HG03095 (cell line): Measurements from ENCODE around the gene CHCHD2.
"Not testable (repeated sequence)": the region's sequence is repeated elsewhere in the genome, so short reads cannot be mapped to it uniquely, and the experiment has no call there.

ENCODE experiments used
- ATAC-seq: cut with Tn5 transposase; IDR thresholded peaks from one replicate; pipeline ENCODE4 v1.9.1; 2021; ENCODE audit warnings: moderate library complexity; ENCODE audit not compliant: unreplicated experiment

The CHCHD2 gene

GRCh38 chr7:56106108-56107073, at the start of gene CHCHD2:
TSS of gene CHCHD2 (minus strand) at chr7:56106476. CDS start at chr7:56106413, 63 bp downstream.
- ATAC-seq = peak; percentile 99

- ATAC-seq = not testable (repeated sequence)
Measured at GRCh38 chr7:56131062-56131461, 24.8 kb upstream of the CHCHD2 start.

GRCh38 chr7:56127241-56127975, 21.1 kb upstream of the CHCHD2 start:
- no peak for ATAC-seq

- ATAC-seq = no peak
Measured at GRCh38 chr7:56125831-56126230, 19.6 kb upstream of the CHCHD2 start.

GRCh38 chr7:56124981-56125380, 18.7 kb upstream of the CHCHD2 start:
- ATAC-seq = no peak

GRCh38 chr7:56121440-56121839, 15.2 kb upstream of the CHCHD2 start:
- ATAC-seq = no peak

GRCh38 chr7:56115852-56116538, 9.7 kb upstream of the CHCHD2 start, which contains the start of gene NUPR2:
TSS of gene NUPR2 (minus strand) at chr7:56116417. CDS start at chr7:56116314, 103 bp downstream.
- ATAC-seq = no peak

GRCh38 chr7:56112244-56112643, 6.0 kb upstream of the CHCHD2 start:
- ATAC-seq = not testable (repeated sequence)

- ATAC-seq = no peak
Measured at GRCh38 chr7:56110611-56111010, 4.3 kb upstream of the CHCHD2 start.

- no peak for ATAC-seq
Measured at GRCh38 chr7:56107954-56108258, 1.6 kb upstream of the CHCHD2 start.

- ATAC-seq = no peak
Measured at GRCh38 chr7:56105508-56105907, 768 bp downstream of the CHCHD2 start.

GRCh38 chr7:56104138-56104537, 2.1 kb downstream of the CHCHD2 start:
- ATAC-seq = not testable (repeated sequence)

GRCh38 chr7:56099653-56100052, 6.6 kb downstream of the CHCHD2 start:
- no peak for ATAC-seq

- not testable (repeated sequence) for ATAC-seq
Measured at GRCh38 chr7:56098187-56099008, 7.9 kb downstream of the CHCHD2 start.

- no peak for ATAC-seq
Measured at GRCh38 chr7:56097700-56098099, 8.6 kb downstream of the CHCHD2 start.

GRCh38 chr7:56092789-56093531, 13.3 kb downstream of the CHCHD2 start, which contains the start of gene PHKG1:
TSS of gene PHKG1 (minus strand) at chr7:56092952. CDS start at chr7:56088941, 4,011 bp downstream.
- ATAC-seq = no peak

- not testable (repeated sequence) for ATAC-seq
Measured at GRCh38 chr7:56092388-56092787, 13.9 kb downstream of the CHCHD2 start.

GRCh38 chr7:56091591-56091990, 14.7 kb downstream of the CHCHD2 start:
- ATAC-seq = no peak

- no peak for ATAC-seq
Measured at GRCh38 chr7:56087445-56087844, 18.8 kb downstream of the CHCHD2 start.

- ATAC-seq = no peak
Measured at GRCh38 chr7:56086761-56087160, 19.5 kb downstream of the CHCHD2 start.
